H1 (cell line): ENCODE data around the gene NSFL1C. TPM values are rescaled to one million over a fixed set of nuclear protein-coding genes. Genes with fewer than 3 reads are reported as not detected.

Experiments used
- CTCF ChIA-PET: fragments of 300-600 bp; sonication (Branson Sonifier 250); formaldehyde crosslinking; loops from one replicate; lab custom pipeline; 2021; ENCODE audit not compliant: partially characterized antibody; lab: Charles Lee
- POLR2A ChIA-PET: fragments of 300-600 bp; sonication (Branson Sonifier 250); formaldehyde crosslinking; loops from one replicate; lab custom pipeline; 2021; ENCODE audit warnings: inconsistent platforms; ENCODE audit not compliant: partially characterized antibody; lab: Charles Lee
- DNase-seq, 2 experiments: peaks; one replicate each; pipeline versions ENCODE4 v3.0.0 to v3.0.0-alpha.2; 2010 to 2022; ENCODE audit warnings: low spot score in 2 of 2, low read depth in 1 of 2, mixed read lengths in 1 of 2
- FAIRE-seq: peaks from 2 replicates; lab custom pipeline; 2011; peaks lifted over from hg19 to GRCh38; lab: Jason Lieb, UNC
- H2AFZ ChIP-seq: 2 replicates; pipeline ENCODE4 v1.8.1; 2012; ENCODE audit warnings: low read length, inconsistent platforms
- H2AK5ac ChIP-seq: 2 replicates; pipeline ENCODE4 v1.6.1; 2013; ENCODE audit warnings: low read depth, low read length
- H2BK120ac ChIP-seq: replicated peaks from 2 replicates; pipeline ENCODE3; 2013; ENCODE audit warnings: low read depth, low read length, inconsistent platforms
- H2BK12ac ChIP-seq: 2 replicates; pipeline ENCODE4 v1.6.1; 2013; ENCODE audit warnings: low read depth, low read length
- H2BK15ac ChIP-seq: 2 replicates; pipeline ENCODE4 v1.6.1; 2013; ENCODE audit warnings: low read length
- H2BK20ac ChIP-seq: 2 replicates; pipeline ENCODE4 v1.6.1; 2013; ENCODE audit warnings: low read length
- H2BK5ac ChIP-seq: 2 replicates; pipeline ENCODE4 v1.6.1; 2013; ENCODE audit warnings: low read depth, low read length
- H3K14ac ChIP-seq: 2 replicates; pipeline ENCODE4 v1.6.1; 2013; ENCODE audit warnings: inconsistent platforms; ENCODE audit not compliant: insufficient read length
- H3K18ac ChIP-seq: 2 replicates; pipeline ENCODE4 v1.6.1; 2013; ENCODE audit warnings: low read length; ENCODE audit errors: extremely low read depth
- H3K23ac ChIP-seq: 2 replicates; pipeline ENCODE4 v1.6.1; 2013; ENCODE audit warnings: inconsistent platforms; ENCODE audit not compliant: insufficient read length
- H3K23me2 ChIP-seq: 2 replicates; pipeline ENCODE4 v1.6.1; 2013; ENCODE audit warnings: low read depth, low read length
- H3K27ac ChIP-seq: 2 replicates; pipeline ENCODE4 v1.6.1; 2011; ENCODE audit warnings: low read depth, low read length, inconsistent platforms
- H3K27me3 ChIP-seq, 4 experiments: replicated peaks in 1 of 4; 1 replicate in 1 of 4; 2 replicates in 3 of 4; pipeline versions ENCODE4 v1.6.1 to v1.8.1; 2011 to 2013; ENCODE audit warnings: low read length in 3 of 4, mild to moderate bottlenecking in 3 of 4, inconsistent platforms in 2 of 4, mixed read lengths in 2 of 4, moderate library complexity in 1 of 4; ENCODE audit not compliant: control insufficient read depth in 3 of 4, insufficient read depth in 3 of 4; ENCODE audit errors: extremely low read depth in 1 of 4
- H3K36me3 ChIP-seq, 4 experiments: 2 replicates each; pipeline versions ENCODE4 v1.6.1 to v1.8.1; 2011 to 2013; ENCODE audit warnings: mild to moderate bottlenecking in 4 of 4, low read length in 3 of 4, moderate library complexity in 2 of 4, control low read depth in 1 of 4, inconsistent platforms in 1 of 4; ENCODE audit not compliant: insufficient read depth in 4 of 4, control insufficient read depth in 2 of 4
- H3K4ac ChIP-seq: replicated peaks from 2 replicates; pipeline ENCODE3; 2013; ENCODE audit warnings: low read length, low read depth, mixed read lengths, inconsistent platforms; ENCODE audit not compliant: insufficient read length
- H3K4me1 ChIP-seq, 4 experiments: replicated peaks in 1 of 4; 1 replicate in 1 of 4; 2 replicates in 3 of 4; pipeline versions ENCODE4 v1.6.1 to v1.8.1; 2011 to 2013; ENCODE audit warnings: low read length in 3 of 4, inconsistent platforms in 2 of 4, mixed read lengths in 1 of 4; ENCODE audit not compliant: insufficient read depth in 4 of 4, control insufficient read depth in 3 of 4
- H3K4me2 ChIP-seq, 2 experiments: 2 replicates each; pipeline versions ENCODE4 v1.6.1 to v1.8.1; 2011 to 2013; ENCODE audit warnings: low read depth in 2 of 2, low read length in 2 of 2, control low read depth in 1 of 2, inconsistent platforms in 1 of 2, mild to moderate bottlenecking in 1 of 2; ENCODE audit not compliant: insufficient read depth in 1 of 2
- H3K4me3 ChIP-seq, 4 experiments: fragments of 200-600, 300-600 bp in 1 of 4; sonication (generic), shearing (Covaris generic), sonication (Bioruptor Twin) in 1 of 4; 2 replicates each; pipeline versions ENCODE4 v1.5.1 to v1.8.1; 2011 to 2016; ENCODE audit warnings: low read length in 4 of 4, low read depth in 3 of 4, control low read depth in 2 of 4, inconsistent platforms in 2 of 4, mild to moderate bottlenecking in 2 of 4, mixed read lengths in 1 of 4, moderate library complexity in 1 of 4; ENCODE audit not compliant: insufficient read depth in 2 of 4; ENCODE audit errors: extremely low read depth in 1 of 4
- H3K56ac ChIP-seq: replicated peaks from 2 replicates; pipeline ENCODE3; 2013; ENCODE audit warnings: low read depth, mild to moderate bottlenecking, mixed read lengths, low read length, inconsistent platforms; ENCODE audit not compliant: insufficient read length
- H3K79me1 ChIP-seq: 2 replicates; pipeline ENCODE4 v1.6.1; 2013; ENCODE audit warnings: low read depth, low read length, control low read depth
- H3K79me2 ChIP-seq, 2 experiments: 2 replicates each; pipeline versions ENCODE4 v1.6.1 to v1.8.1; 2012 to 2013; ENCODE audit warnings: low read length in 2 of 2, mild to moderate bottlenecking in 2 of 2, inconsistent platforms in 1 of 2; ENCODE audit not compliant: insufficient read depth in 2 of 2, control insufficient read depth in 1 of 2
- H3K9ac ChIP-seq, 4 experiments: replicated peaks in 1 of 4; 1 replicate in 1 of 4; 2 replicates in 3 of 4; pipeline versions ENCODE4 v1.6.1 to v1.8.1; 2011 to 2013; ENCODE audit warnings: low read depth in 3 of 4, low read length in 3 of 4, control low read depth in 2 of 4, mild to moderate bottlenecking in 2 of 4, moderate library complexity in 2 of 4, inconsistent platforms in 1 of 4; ENCODE audit errors: extremely low read depth in 1 of 4
- H3K9me3 ChIP-seq, 2 experiments: 2 replicates each; pipeline versions ENCODE4 v1.6.1 to v1.8.1; 2012 to 2013; ENCODE audit warnings: mild to moderate bottlenecking in 2 of 2, moderate library complexity in 2 of 2, control low read depth in 1 of 2, inconsistent platforms in 1 of 2, low read depth in 1 of 2, low read length in 1 of 2, mixed read lengths in 1 of 2; ENCODE audit not compliant: insufficient read depth in 2 of 2
- H4K20me1 ChIP-seq, 2 experiments: replicated peaks in 1 of 2; 2 replicates each; pipeline versions ENCODE3 to v1.8.1; 2011 to 2013; ENCODE audit warnings: inconsistent platforms in 2 of 2, low read length in 2 of 2, mild to moderate bottlenecking in 1 of 2; ENCODE audit not compliant: insufficient read depth in 2 of 2, control insufficient read depth in 1 of 2
- H4K5ac ChIP-seq: 2 replicates; pipeline ENCODE4 v1.6.1; 2013; ENCODE audit warnings: low read length, low read depth, mixed read lengths, inconsistent platforms; ENCODE audit not compliant: insufficient read length
- H4K8ac ChIP-seq: 2 replicates; pipeline ENCODE4 v1.8.0; 2013; ENCODE audit warnings: mild to moderate bottlenecking, moderate library complexity, low read length, inconsistent platforms; ENCODE audit not compliant: insufficient read depth; ENCODE audit errors: extremely low read depth
- H4K91ac ChIP-seq: replicated peaks from 2 replicates; pipeline ENCODE3; 2013; ENCODE audit warnings: low read length, mixed read lengths, inconsistent platforms; ENCODE audit not compliant: insufficient read length
- ASH2L ChIP-seq: fragments of 200-600, 300-600 bp; sonication (generic); IDR thresholded peaks from one replicate; pipeline ENCODE4 v1.7.1; 2017; ENCODE audit warnings: low read length
- HDAC2 ChIP-seq, 2 experiments: fragments of 300-600 bp in 1 of 2; sonication (generic) in 1 of 2; IDR thresholded peaks; 2 replicates each; pipeline ENCODE4 v1.6.1; 2011 to 2012; ENCODE audit warnings: low read depth in 2 of 2, low read length in 2 of 2, mild to moderate bottlenecking in 2 of 2, moderate library complexity in 2 of 2, borderline replicate concordance in 1 of 2, inconsistent platforms in 1 of 2
- MAFK ChIP-seq: IDR thresholded peaks from 2 replicates; pipeline ENCODE4 v1.6.1; 2012; ENCODE audit warnings: low read depth, mild to moderate bottlenecking, improper control_type of control experiment, low read length
- RNF2 ChIP-seq: fragments of 200-900, 300-1000 bp; sonication (generic); IDR thresholded peaks from 2 replicates; pipeline ENCODE4 v1.7.1; 2016; ENCODE audit warnings: borderline replicate concordance, low read depth, mild to moderate bottlenecking, antibody characterized with exemption, low read length; ENCODE audit not compliant: poor library complexity, severe bottlenecking; ENCODE audit errors: missing control alignments
- USF2 ChIP-seq: IDR thresholded peaks from 2 replicates; pipeline ENCODE4 v1.6.1; 2011; ENCODE audit warnings: low read length, improper control_type of control experiment
- WGBS, 2 experiments: shearing (Covaris generic) in 1 of 2; methylation state at CpG; one replicate each; pipeline versions ENCODE4 v1.1.6 to v1.1.7; 2013 to 2015; ENCODE audit warnings: low lambda C conversion rate in 2 of 2, mixed read lengths in 2 of 2, inconsistent platforms in 1 of 2, low coverage in 1 of 2, missing lambda C conversion rate in 1 of 2; ENCODE audit not compliant: insufficient replicate concordance in 2 of 2, insufficient coverage in 1 of 2, insufficient read length in 1 of 2; ENCODE audit errors: extremely low coverage in 1 of 2, missing lambda C conversion rate in 1 of 2; 5-methylcytosine and 5-hydroxymethylcytosine counted together
- long read RNA-seq, 2 experiments: library from RNA in 1 of 2; library from capped mRNA in 1 of 2; stranded (forward); transcript quantifications; one replicate each; pipeline ENCODE4 v2.0.0, GENCODE V29; 2021; ENCODE audit warnings: inconsistent platforms in 1 of 2
- polyA minus RNA-seq, 3 experiments: library from RNA; depleted of rRNA, polyadenylated mRNA; stranded (reverse); fragments of >200 nt; gene quantifications; 1 replicate in 2 of 3; 2 replicates in 1 of 3; pipeline ENCODE4 v1.2.3, GENCODE V29; 2011
- polyA plus RNA-seq, 7 experiments: library from polyadenylated mRNA; depleted of rRNA in 3 of 7; stranded (reverse) in 5 of 7; unstranded in 2 of 7; fragments of >200 nt in 5 of 7; fragments of 200-250 nt in 2 of 7; gene quantifications; 1 replicate in 5 of 7; 2 replicates in 1 of 7; 4 replicates in 1 of 7; pipeline versions ENCODE4 v1.2.1 to v1.2.3, GENCODE V29; 2011 to 2013; ENCODE audit warnings: missing spikeins in 2 of 7, mixed read lengths in 2 of 7
- total RNA-seq: library from RNA; stranded (reverse); fragmentation: NEBNext Ultra II Directional; extraction: Animal tissue kit (Norgen Biotek cat#: 25700); gene quantifications from 2 replicates; pipeline ENCODE4 v1.2.1, GENCODE V29; 2021

NSFL1C gene
- total RNA-seq (87.4 and 98.0 TPM in 2 replicates), polyA plus RNA-seq (2011; rRNA removed) (21.6 and 21.8 TPM in 2 replicates), polyA minus RNA-seq (2011; rRNA and poly(A)+ RNA removed) (16.2 and 17.2 TPM in 2 replicates)
- polyA plus RNA-seq (2011; cell fraction: cytosol; rRNA removed), result 28.1 TPM
- polyA plus RNA-seq (2011; cell fraction: nucleus; rRNA removed), result 35.8 TPM
- polyA plus RNA-seq (2012, experiment 1 of 2), result 74.4 to 88.7 TPM (median 80.8 TPM) in 4 replicates
- 54.0 TPM for polyA plus RNA-seq (2012, experiment 2 of 2)
- 57.0 TPM for polyA plus RNA-seq (2013, experiment 1 of 2)
- polyA plus RNA-seq (2013, experiment 2 of 2), result 53.8 TPM
- polyA minus RNA-seq (2011; cell fraction: cytosol; rRNA and poly(A)+ RNA removed), result 9.6 TPM
- 47.7 TPM for polyA minus RNA-seq (2011; cell fraction: nucleus; rRNA and poly(A)+ RNA removed)
- long read RNA-seq, experiment 1, partial matches to known transcripts, result 41 of 75 reads
- long read RNA-seq, experiment 1, other reads (novel, unspliced or antisense), result 29 of 75 reads
- long read RNA-seq, experiment 2, transcript NSFL1C-201 (9 exons, 3,568 nt), result major isoform, 115 of 136 reads
- long read RNA-seq, experiment 2, partial matches to known transcripts, result 8 of 136 reads
- long read RNA-seq, experiment 2, other reads (novel, unspliced or antisense), result 11 of 136 reads

DNA sequence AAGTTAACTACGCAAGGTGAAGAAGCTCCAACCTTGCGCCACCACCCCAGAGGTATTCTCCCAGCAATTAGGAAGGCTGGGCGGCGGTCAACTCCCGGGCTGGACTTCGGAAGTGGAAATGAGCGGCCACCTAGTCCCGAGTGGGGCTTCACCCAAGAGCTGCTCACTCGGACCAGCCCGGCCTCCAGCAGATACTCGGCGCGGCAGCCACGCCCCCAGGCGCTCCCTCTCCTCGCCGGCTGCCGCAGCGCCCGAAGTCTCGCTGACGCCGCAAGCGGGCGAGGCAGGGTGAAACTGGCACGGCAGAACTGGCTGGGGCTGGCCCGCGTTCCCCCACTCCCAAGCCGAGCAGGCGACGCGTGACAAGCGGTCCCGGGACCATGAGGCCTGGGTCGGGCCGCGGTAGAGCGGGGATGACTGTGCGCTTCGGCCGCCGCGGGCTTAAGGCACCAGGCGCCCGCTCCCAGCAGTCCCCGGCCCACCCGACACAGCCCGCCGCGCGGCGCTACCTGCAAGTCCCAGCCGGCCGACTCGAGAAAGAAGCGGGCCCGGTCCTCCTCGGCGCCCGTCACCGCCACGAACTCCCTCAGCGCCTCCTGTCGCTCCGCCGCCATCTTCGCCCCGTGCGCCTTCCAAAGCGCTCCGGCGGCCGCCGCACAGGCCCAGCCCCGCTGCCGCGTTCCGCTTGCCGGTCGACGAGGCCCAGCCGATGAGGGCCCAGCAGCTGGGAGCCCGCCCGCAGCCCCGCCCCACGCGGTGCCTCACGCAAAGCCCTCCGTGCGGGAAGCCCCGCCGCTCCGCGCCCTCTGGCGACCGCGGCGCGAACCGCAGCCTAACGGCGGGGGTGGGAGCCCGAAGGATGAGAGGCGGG, at the start of gene NSFL1C:
TSS of gene NSFL1C (minus strand) at position 639 of the 871 bp plus-strand sequence. CDS start at position 614, 25 bp downstream.
- DNase-seq (peak; percentile 88 to 99), FAIRE-seq (no peak)
- Histone ChIP-seq H3K4ac (no peak within 1 kb of the TSS), H3K27ac (peak within 1 kb of the TSS; percentile 77), H3K18ac (peak within 1 kb of the TSS; percentile 63; the same call in 1 of the 2 replicates), H2AFZ (peak within 1 kb of the TSS; percentile 93), H3K9ac (peak within 1 kb of the TSS; percentile 70 to 98 (median 86)), H2BK20ac (peak within 1 kb of the TSS; percentile 97; the same call in 1 of the 2 replicates), H3K79me2 (peaks cover 9 to 45% of the 10 kb centered on the region in 2 experiments; a peak in 3 of 4 replicates), H4K20me1 (peaks cover 2 to 15% of the 10 kb centered on the region in 2 experiments), H2BK15ac (no peak within 1 kb of the TSS), H3K27me3 (no peaks in the 10 kb centered on the region), H2BK12ac (peak within 1 kb of the TSS; percentile 88; the same call in 1 of the 2 replicates), H3K23ac (no peak within 1 kb of the TSS), H2BK5ac (peak within 1 kb of the TSS; percentile 49; the same call in 1 of the 2 replicates), H3K4me2 (peak within 1 kb of the TSS; percentile 69 to 96), H4K91ac (no peak within 1 kb of the TSS), H3K4me3 (peak within 1 kb of the TSS; percentile 76 to 96 (median 94)), H3K79me1 (peaks cover 11% of the 10 kb centered on the region), H3K9me3 (no peaks in the 10 kb centered on the region), H3K56ac (peak within 1 kb of the TSS; percentile 44), H3K14ac (no peak within 1 kb of the TSS), H2AK5ac (no peak within 1 kb of the TSS), H4K5ac (no peak within 1 kb of the TSS), H3K23me2 (peaks cover 6% of the 10 kb centered on the region), H2BK120ac (no peak within 1 kb of the TSS), H3K36me3 (peaks cover 2 to 7% (median 6%) of the 10 kb centered on the region in 4 experiments; a peak in 6 of 8 replicates), H4K8ac (peak within 1 kb of the TSS; percentile 98), H3K4me1 (peaks cover 3 to 14% (median 6%) of the 10 kb centered on the region in 4 experiments; a peak in 6 of 7 replicates)
- POLR2A ChIA-PET, result interaction anchor here (0.5 to 2.2 kb wide), 14 partner anchors 10 to 200 kb away, joined by 3 to 7 read pairs (median 4); partner anchors contain the start of genes FKBP1A and SNPH
- CTCF ChIA-PET, result interaction anchor here (0.6 to 5.3 kb wide), 33 partner anchors 8 to 338 kb away, joined by 3 to 63 read pairs (median 5); partner anchors contain the start of genes FKBP1A and SIRPB2
- WGBS, 2 experiments, result 2% methylated on average over 65 of the region's 104 CpGs; no CpG with 5 or more reads in 1 of the 2 experiments
- no peak for TF ChIP-seq RNF2
- TF ChIP-seq ASH2L, result peak; percentile 88
- TF ChIP-seq USF2, result no peak; the same call in 1 of the 2 replicates
- peak in 1 of 2 experiments; percentile 64; a peak in 1 of 4 replicates for TF ChIP-seq HDAC2 (IDR thresholded peaks at IDR 0.05; ENCODE audit: borderline replicate concordance in 1 of 2, low read depth in 2 of 2, low read length in 2 of 2)
- TF ChIP-seq MAFK, result peak; percentile 38; the same call in 1 of the 2 replicates
